Liver (tissue), 9 donors: ENCODE measurements around the gene NPEPL1. TPM values are rescaled to one million over a fixed set of nuclear protein-coding genes. Genes with fewer than 3 reads are reported as not detected.

Experiments
- DNase-seq: peaks from one replicate; pipeline ENCODE4 v3.0.0-alpha.2; 2017; ENCODE audit warnings: low spot score
- H3K27ac ChIP-seq, 2 donors: one replicate each; pipeline ENCODE4 v1.7.0; 2013; ENCODE audit warnings: inconsistent platforms in 2 of 2, low read length in 2 of 2, control low read depth in 1 of 2, low read depth in 1 of 2, mild to moderate bottlenecking in 1 of 2
- H3K27me3 ChIP-seq, 4 donors: one replicate each; pipeline versions ENCODE4 v1.6.1 to v1.7.0; 2013; ENCODE audit warnings: low read length in 3 of 4, inconsistent platforms in 1 of 4, mild to moderate bottlenecking in 1 of 4, moderate library complexity in 1 of 4; ENCODE audit not compliant: control insufficient read depth in 4 of 4, insufficient read depth in 4 of 4
- H3K36me3 ChIP-seq, 4 donors: one replicate each; pipeline versions ENCODE4 v1.6.1 to v1.7.0; 2013; ENCODE audit warnings: low read length in 3 of 4, mild to moderate bottlenecking in 3 of 4, low read depth in 1 of 4, moderate library complexity in 1 of 4; ENCODE audit not compliant: control insufficient read depth in 4 of 4, insufficient read depth in 3 of 4
- H3K4me1 ChIP-seq, 4 donors: one replicate each; pipeline versions ENCODE4 v1.6.1 to v1.7.0; 2013; ENCODE audit warnings: low read length in 3 of 4, mild to moderate bottlenecking in 3 of 4, moderate library complexity in 1 of 4; ENCODE audit not compliant: control insufficient read depth in 4 of 4, insufficient read depth in 4 of 4
- H3K4me3 ChIP-seq, 3 donors: one replicate each; pipeline versions ENCODE4 v1.6.1 to v1.7.0; 2013; ENCODE audit warnings: low read length in 3 of 3, control low read depth in 1 of 3, low read depth in 1 of 3, mild to moderate bottlenecking in 1 of 3
- H3K9ac ChIP-seq, 2 donors: one replicate each; pipeline ENCODE4 v1.7.0; 2013; ENCODE audit warnings: low read length in 2 of 2, mild to moderate bottlenecking in 2 of 2, moderate library complexity in 2 of 2, control low read depth in 1 of 2, low read depth in 1 of 2
- H3K9me3 ChIP-seq, 4 donors: one replicate each; pipeline versions ENCODE4 v1.6.1 to v1.7.0; 2013; ENCODE audit warnings: low read length in 3 of 4; ENCODE audit not compliant: control insufficient read depth in 4 of 4
- EGR1 ChIP-seq, 2 donors: IDR thresholded peaks; 2 replicates each; pipeline ENCODE4 v1.6.1; 2016 to 2018; ENCODE audit warnings: antibody characterized with exemption in 2 of 2, low read depth in 2 of 2
- FOXA1 ChIP-seq: IDR thresholded peaks from 2 replicates; pipeline ENCODE4 v1.6.1; 2016; ENCODE audit warnings: antibody characterized with exemption
- FOXA2 ChIP-seq: IDR thresholded peaks from 2 replicates; pipeline ENCODE4 v1.6.1; 2016; ENCODE audit warnings: antibody characterized with exemption
- GABPA ChIP-seq, 2 donors: IDR thresholded peaks in 1 of 2; conservative IDR thresholded peaks in 1 of 2; 2 replicates each; pipeline ENCODE4 v1.6.1; 2016; ENCODE audit warnings: antibody characterized with exemption in 2 of 2, mild to moderate bottlenecking in 1 of 2, moderate library complexity in 1 of 2
- HNF4A ChIP-seq, 2 donors: conservative IDR thresholded peaks; 2 replicates each; pipeline ENCODE4 v1.6.1; 2016; ENCODE audit warnings: antibody characterized with exemption in 2 of 2, mild to moderate bottlenecking in 2 of 2
- HNF4G ChIP-seq: IDR thresholded peaks from 2 replicates; pipeline ENCODE4 v1.6.1; 2016; ENCODE audit warnings: antibody characterized with exemption
- JUND ChIP-seq, 2 donors: IDR thresholded peaks; 2 replicates each; pipeline ENCODE4 v1.6.1; 2016; ENCODE audit warnings: antibody characterized with exemption in 2 of 2
- NR2F2 ChIP-seq: IDR thresholded peaks from 2 replicates; pipeline ENCODE4 v1.6.1; 2016; ENCODE audit warnings: antibody characterized with exemption
- RAD21 ChIP-seq, 2 donors: IDR thresholded peaks; 2 replicates each; pipeline ENCODE4 v1.6.1; 2016; ENCODE audit warnings: antibody characterized with exemption in 2 of 2, mild to moderate bottlenecking in 2 of 2
- RXRA ChIP-seq, 2 donors: IDR thresholded peaks; 2 replicates each; pipeline ENCODE4 v1.6.1; 2017 to 2018; ENCODE audit warnings: antibody characterized with exemption in 2 of 2, mild to moderate bottlenecking in 1 of 2
- SP1 ChIP-seq: IDR thresholded peaks from 2 replicates; pipeline ENCODE4 v1.6.1; 2018; ENCODE audit warnings: antibody characterized with exemption, mild to moderate bottlenecking
- TAF1 ChIP-seq: conservative IDR thresholded peaks from 2 replicates; pipeline ENCODE4 v1.6.1; 2016; ENCODE audit warnings: antibody characterized with exemption, mild to moderate bottlenecking
- YY1 ChIP-seq: IDR thresholded peaks from 2 replicates; pipeline ENCODE4 v1.6.1; 2016; ENCODE audit warnings: antibody characterized with exemption, mild to moderate bottlenecking
- WGBS: extraction: QIAGEN DNeasy Blood & Tissue Kit; methylation state at CpG from one replicate; pipeline ENCODE4 v1.1.7; 2013; 5-methylcytosine and 5-hydroxymethylcytosine counted together
- polyA plus RNA-seq, 2 donors: library from polyadenylated mRNA; stranded (reverse) in 1 of 2; unstranded in 1 of 2; fragments of 200-250 nt in 1 of 2; fragments of >200 nt in 1 of 2; fragmentation: Nextera tagmentation in 1 of 2; extraction: Ambion mirVana in 1 of 2; gene quantifications; one replicate each; pipeline versions ENCODE4 v1.2.1 to v1.2.3, GENCODE V29; 2013 to 2015
- total RNA-seq, 2 donors: library from RNA; depleted of rRNA; stranded (reverse); fragments of >200 nt; gene quantifications; one replicate each; pipeline ENCODE4 v1.2.3, GENCODE V29; 2014
- TF ChIP-seq, protein P1 (sequence below): IDR thresholded peaks from 2 replicates; pipeline ENCODE4 v1.6.1; 2016; ENCODE audit warnings: antibody characterized with exemption
- TF ChIP-seq, protein P2 (sequence below): IDR thresholded peaks from 2 replicates; pipeline ENCODE4 v1.6.1; 2016; ENCODE audit warnings: antibody characterized with exemption
- TF ChIP-seq, protein P3 (sequence below): fragments of 150-350 bp; IDR thresholded peaks from 2 replicates; pipeline ENCODE4 v1.5.1; 2017; ENCODE audit warnings: improper control_type of control experiment, low read depth, low read length; ENCODE audit not compliant: missing input control
- TF ChIP-seq, protein P4 (sequence below): IDR thresholded peaks from 2 replicates; pipeline ENCODE4 v1.6.1; 2016; ENCODE audit warnings: antibody characterized with exemption
- TF ChIP-seq, protein P5 (sequence below): IDR thresholded peaks from 2 replicates; pipeline ENCODE4 v1.6.1; 2016; ENCODE audit warnings: antibody characterized with exemption, mild to moderate bottlenecking
- donor health status: healthy.
- donor health status: healthy.
- donor health status: healthy.
- donor health status: healthy.
- donor health status: healthy.

NPEPL1 gene
- total and polyA plus RNA-seq, 4 donors = 8.0 to 13.3 (median 10.9) TPM

DNA sequence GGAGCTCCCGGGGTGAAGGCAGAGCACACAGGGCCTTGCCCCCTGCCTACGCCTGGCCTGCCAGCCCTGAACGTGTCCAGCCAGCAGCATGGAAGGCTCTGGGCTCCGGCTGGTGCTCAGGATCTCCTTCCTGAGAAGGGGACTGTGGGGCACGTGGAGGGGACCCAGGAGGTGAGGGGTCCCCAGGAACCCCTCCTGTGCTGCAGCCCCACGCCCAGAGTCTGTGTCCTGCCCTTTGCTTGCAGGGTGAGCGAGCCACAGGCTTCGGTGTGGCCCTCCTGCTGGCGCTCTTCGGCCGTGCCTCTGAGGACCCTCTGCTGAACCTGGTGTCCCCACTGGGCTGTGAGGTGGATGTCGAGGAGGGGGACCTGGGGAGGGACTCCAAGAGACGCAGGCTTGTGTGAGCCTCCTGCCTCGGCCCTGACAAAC lies 22.3 kb downstream of the NPEPL1 start:
- Histone ChIP-seq H3K27ac (no peak overlapping the region), H3K27me3 (no peaks in the 10 kb centered on the region), H3K9me3 (no peaks in the 10 kb centered on the region), H3K4me3 (no peak overlapping the region), H3K36me3 (peaks cover 0 to 2% (median 0%) of the 10 kb centered on the region in 4 donors), H3K9ac (no peak overlapping the region), H3K4me1 (no peaks in the 10 kb centered on the region)
- DNase-seq = no peak
- WGBS = 92% methylated on average over 14 of the region's 14 CpGs
- TF ChIP-seq JUND (IDR thresholded peaks at IDR 0.05) (no peak), NR2F2 (no peak), HNF4G (no peak)
- TF ChIP-seq, protein P1, sequence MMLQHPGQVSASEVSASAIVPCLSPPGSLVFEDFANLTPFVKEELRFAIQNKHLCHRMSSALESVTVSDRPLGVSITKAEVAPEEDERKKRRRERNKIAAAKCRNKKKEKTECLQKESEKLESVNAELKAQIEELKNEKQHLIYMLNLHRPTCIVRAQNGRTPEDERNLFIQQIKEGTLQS = no peak

DNA sequence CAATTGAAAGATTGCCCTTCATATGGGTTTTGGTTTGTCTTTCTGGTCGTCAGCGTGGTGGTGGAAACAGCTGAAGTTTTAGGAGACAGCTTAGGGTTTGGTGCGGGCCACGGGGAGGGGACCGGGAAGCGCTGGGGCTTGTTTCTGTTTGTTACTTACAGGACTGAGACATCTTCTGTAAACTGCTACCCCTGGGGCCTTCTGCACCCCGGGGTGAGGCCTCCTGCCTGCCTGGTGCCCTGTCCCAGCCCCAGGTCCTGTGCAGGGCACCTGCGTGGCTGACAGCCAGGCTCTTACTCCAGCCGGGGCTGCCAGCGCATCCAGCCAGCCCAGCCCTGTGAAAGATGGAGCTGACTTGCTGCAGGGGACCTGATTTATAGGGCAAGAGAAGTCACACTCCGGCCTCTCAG lies 22.8 kb downstream of the NPEPL1 start:
- no peak overlapping the region for H3K27ac ChIP-seq
- H3K27me3 ChIP-seq = no peaks in the 10 kb centered on the region
- H3K4me1 ChIP-seq = no peaks in the 10 kb centered on the region
- H3K36me3 ChIP-seq = peaks cover 0 to 2% (median 0%) of the 10 kb centered on the region in 4 donors
- TF ChIP-seq GABPA (IDR thresholded peaks at IDR 0.05 in 1 of 2, conservative IDR thresholded peaks at IDR 0.05 in 1 of 2) = no peak
- TF ChIP-seq HNF4G = no peak
- TF ChIP-seq, protein P2, sequence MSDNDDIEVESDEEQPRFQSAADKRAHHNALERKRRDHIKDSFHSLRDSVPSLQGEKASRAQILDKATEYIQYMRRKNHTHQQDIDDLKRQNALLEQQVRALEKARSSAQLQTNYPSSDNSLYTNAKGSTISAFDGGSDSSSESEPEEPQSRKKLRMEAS = no peak
- TF ChIP-seq, protein P3, sequence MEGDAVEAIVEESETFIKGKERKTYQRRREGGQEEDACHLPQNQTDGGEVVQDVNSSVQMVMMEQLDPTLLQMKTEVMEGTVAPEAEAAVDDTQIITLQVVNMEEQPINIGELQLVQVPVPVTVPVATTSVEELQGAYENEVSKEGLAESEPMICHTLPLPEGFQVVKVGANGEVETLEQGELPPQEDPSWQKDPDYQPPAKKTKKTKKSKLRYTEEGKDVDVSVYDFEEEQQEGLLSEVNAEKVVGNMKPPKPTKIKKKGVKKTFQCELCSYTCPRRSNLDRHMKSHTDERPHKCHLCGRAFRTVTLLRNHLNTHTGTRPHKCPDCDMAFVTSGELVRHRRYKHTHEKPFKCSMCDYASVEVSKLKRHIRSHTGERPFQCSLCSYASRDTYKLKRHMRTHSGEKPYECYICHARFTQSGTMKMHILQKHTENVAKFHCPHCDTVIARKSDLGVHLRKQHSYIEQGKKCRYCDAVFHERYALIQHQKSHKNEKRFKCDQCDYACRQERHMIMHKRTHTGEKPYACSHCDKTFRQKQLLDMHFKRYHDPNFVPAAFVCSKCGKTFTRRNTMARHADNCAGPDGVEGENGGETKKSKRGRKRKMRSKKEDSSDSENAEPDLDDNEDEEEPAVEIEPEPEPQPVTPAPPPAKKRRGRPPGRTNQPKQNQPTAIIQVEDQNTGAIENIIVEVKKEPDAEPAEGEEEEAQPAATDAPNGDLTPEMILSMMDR = no peak
- TF ChIP-seq, protein P4, sequence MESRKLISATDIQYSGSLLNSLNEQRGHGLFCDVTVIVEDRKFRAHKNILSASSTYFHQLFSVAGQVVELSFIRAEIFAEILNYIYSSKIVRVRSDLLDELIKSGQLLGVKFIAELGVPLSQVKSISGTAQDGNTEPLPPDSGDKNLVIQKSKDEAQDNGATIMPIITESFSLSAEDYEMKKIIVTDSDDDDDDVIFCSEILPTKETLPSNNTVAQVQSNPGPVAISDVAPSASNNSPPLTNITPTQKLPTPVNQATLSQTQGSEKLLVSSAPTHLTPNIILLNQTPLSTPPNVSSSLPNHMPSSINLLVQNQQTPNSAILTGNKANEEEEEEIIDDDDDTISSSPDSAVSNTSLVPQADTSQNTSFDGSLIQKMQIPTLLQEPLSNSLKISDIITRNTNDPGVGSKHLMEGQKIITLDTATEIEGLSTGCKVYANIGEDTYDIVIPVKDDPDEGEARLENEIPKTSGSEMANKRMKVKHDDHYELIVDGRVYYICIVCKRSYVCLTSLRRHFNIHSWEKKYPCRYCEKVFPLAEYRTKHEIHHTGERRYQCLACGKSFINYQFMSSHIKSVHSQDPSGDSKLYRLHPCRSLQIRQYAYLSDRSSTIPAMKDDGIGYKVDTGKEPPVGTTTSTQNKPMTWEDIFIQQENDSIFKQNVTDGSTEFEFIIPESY = no peak
- TF ChIP-seq FOXA2 = no peak
- TF ChIP-seq FOXA1 = no peak
- TF ChIP-seq, protein P5, sequence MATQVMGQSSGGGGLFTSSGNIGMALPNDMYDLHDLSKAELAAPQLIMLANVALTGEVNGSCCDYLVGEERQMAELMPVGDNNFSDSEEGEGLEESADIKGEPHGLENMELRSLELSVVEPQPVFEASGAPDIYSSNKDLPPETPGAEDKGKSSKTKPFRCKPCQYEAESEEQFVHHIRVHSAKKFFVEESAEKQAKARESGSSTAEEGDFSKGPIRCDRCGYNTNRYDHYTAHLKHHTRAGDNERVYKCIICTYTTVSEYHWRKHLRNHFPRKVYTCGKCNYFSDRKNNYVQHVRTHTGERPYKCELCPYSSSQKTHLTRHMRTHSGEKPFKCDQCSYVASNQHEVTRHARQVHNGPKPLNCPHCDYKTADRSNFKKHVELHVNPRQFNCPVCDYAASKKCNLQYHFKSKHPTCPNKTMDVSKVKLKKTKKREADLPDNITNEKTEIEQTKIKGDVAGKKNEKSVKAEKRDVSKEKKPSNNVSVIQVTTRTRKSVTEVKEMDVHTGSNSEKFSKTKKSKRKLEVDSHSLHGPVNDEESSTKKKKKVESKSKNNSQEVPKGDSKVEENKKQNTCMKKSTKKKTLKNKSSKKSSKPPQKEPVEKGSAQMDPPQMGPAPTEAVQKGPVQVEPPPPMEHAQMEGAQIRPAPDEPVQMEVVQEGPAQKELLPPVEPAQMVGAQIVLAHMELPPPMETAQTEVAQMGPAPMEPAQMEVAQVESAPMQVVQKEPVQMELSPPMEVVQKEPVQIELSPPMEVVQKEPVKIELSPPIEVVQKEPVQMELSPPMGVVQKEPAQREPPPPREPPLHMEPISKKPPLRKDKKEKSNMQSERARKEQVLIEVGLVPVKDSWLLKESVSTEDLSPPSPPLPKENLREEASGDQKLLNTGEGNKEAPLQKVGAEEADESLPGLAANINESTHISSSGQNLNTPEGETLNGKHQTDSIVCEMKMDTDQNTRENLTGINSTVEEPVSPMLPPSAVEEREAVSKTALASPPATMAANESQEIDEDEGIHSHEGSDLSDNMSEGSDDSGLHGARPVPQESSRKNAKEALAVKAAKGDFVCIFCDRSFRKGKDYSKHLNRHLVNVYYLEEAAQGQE = no peak
- no peak for TF ChIP-seq RXRA (IDR thresholded peaks at IDR 0.05)
- TF ChIP-seq TAF1 = no peak
- no peak for TF ChIP-seq JUND (IDR thresholded peaks at IDR 0.05)
- TF ChIP-seq HNF4A (conservative IDR thresholded peaks at IDR 0.05) = no peak
- TF ChIP-seq YY1 = no peak
- no peak for TF ChIP-seq EGR1 (IDR thresholded peaks at IDR 0.05; ENCODE audit: low read depth in 2 of 2)
- no peak for TF ChIP-seq SP1
- TF ChIP-seq NR2F2 = no peak
- TF ChIP-seq RAD21 (IDR thresholded peaks at IDR 0.05) = no peak
- TF ChIP-seq, protein P1 = no peak
- H3K9me3 ChIP-seq = no peaks in the 10 kb centered on the region
- DNase-seq = no peak
- H3K9ac ChIP-seq = no peak overlapping the region
- H3K4me3 ChIP-seq = no peak overlapping the region
- WGBS = 91% methylated on average over 11 of the region's 11 CpGs
